GM10847 (cell line): Measurements from ENCODE around the gene SIDT2.

Experiments
- POLR2A ChIP-seq: IDR thresholded peaks from 2 replicates; pipeline ENCODE4 v1.6.1; 2011; ENCODE audit not compliant: insufficient read length; ENCODE audit errors: extremely low read depth

Gene SIDT2

GRCh38 chr11:117225553-117226170 is 47.1 kb downstream of the SIDT2 start:
- TF ChIP-seq POLR2A, result no peak

GRCh38 chr11:117226388-117227385 is 48.1 kb downstream of the SIDT2 start:
- no peak for TF ChIP-seq POLR2A

- TF ChIP-seq POLR2A, result no peak
Observed at GRCh38 chr11:117228091-117228490, 49.5 kb downstream of the SIDT2 start.

GRCh38 chr11:117229411-117229810 is 50.9 kb downstream of the SIDT2 start:
- TF ChIP-seq POLR2A, result no peak

- TF ChIP-seq POLR2A, result no peak
Observed at GRCh38 chr11:117229931-117230285, 51.4 kb downstream of the SIDT2 start.

GRCh38 chr11:117230286-117230961 is 51.9 kb downstream of the SIDT2 start:
- no peak for TF ChIP-seq POLR2A

GRCh38 chr11:117230999-117231841 is 52.7 kb downstream of the SIDT2 start:
- no peak for TF ChIP-seq POLR2A

GRCh38 chr11:117231842-117232091 is 53.2 kb downstream of the SIDT2 start, which contains the start of gene PCSK7:
TSS of gene PCSK7 (minus strand) at chr11:117232073. CDS start at chr11:117229844, 2,229 bp downstream.
- TF ChIP-seq POLR2A, result peak; percentile 35

GRCh38 chr11:117232092-117232878 is 53.7 kb downstream of the SIDT2 start, which contains the start of gene RNF214:
TSS of gene RNF214 (plus strand) at chr11:117232671. CDS start at chr11:117234273, 1,602 bp downstream.
- peak; percentile 16 for TF ChIP-seq POLR2A

- TF ChIP-seq POLR2A, result no peak
Observed at GRCh38 chr11:117232911-117233409, 54.4 kb downstream of the SIDT2 start.

- TF ChIP-seq POLR2A, result no peak
Observed at GRCh38 chr11:117238221-117238620, 59.7 kb downstream of the SIDT2 start.

GRCh38 chr11:117239295-117239694 is 60.8 kb downstream of the SIDT2 start:
- no peak for TF ChIP-seq POLR2A
